K562 (cell line): ENCODE results near the gene MMP21. TPM values are rescaled to one million over a fixed set of nuclear protein-coding genes. Genes with fewer than 3 reads are reported as not detected.

Experiments used
- ATAC-seq: fragments of 200-7000 bp; cut with Tn5 transposase; 3 replicates; pipeline ENCODE4 v1.9.1; 2020; ENCODE audit warnings: moderate library complexity
- BruUV-seq: library from RNA; stranded (reverse); fragments of 400-500 nt; replicated peaks from 2 replicates; lab custom pipeline; 2021; lab: Mats Ljungman, UMichigan
- CTCF ChIA-PET: fragments of 300-600 bp; formaldehyde crosslinking; extraction: SDS; loops from one replicate; lab custom pipeline; 2021; ENCODE audit warnings: low intra/inter-chr PET ratio; lab: Yijun Ruan, JAX
- POLR2A ChIA-PET: fragments of 300-600, 350-650 bp; sonication (Branson Sonifier 250); formaldehyde crosslinking; extraction: SDS; loops from one replicate; lab custom pipeline; 2021; ENCODE audit warnings: antibody characterized with exemption, inconsistent platforms; lab: Yijun Ruan, JAX
- DNase-seq, 4 experiments: peaks; one replicate each; pipeline versions ENCODE4 v3.0.0 to v3.0.0-alpha.2; 2011 to 2018; ENCODE audit warnings: low spot score in 3 of 4, mixed read lengths in 3 of 4; ENCODE audit errors: extremely low read depth in 1 of 4
- FAIRE-seq: peaks from 2 replicates; lab custom pipeline; 2011; peaks lifted over from hg19 to GRCh38; lab: Jason Lieb, UNC
- H2AFZ ChIP-seq: 2 replicates; pipeline ENCODE4 v1.6.0; 2011; ENCODE audit warnings: low read depth, low read length, control low read depth, inconsistent platforms
- H3K27ac ChIP-seq: fragments of 200-600 bp; 3 replicates; pipeline ENCODE4 v1.8.0; 2011; ENCODE audit warnings: low read depth, mild to moderate bottlenecking, control low read depth, inconsistent platforms, low read length, moderate library complexity, mixed read lengths; ENCODE audit errors: extremely low read depth
- H3K27me3 ChIP-seq, 2 experiments: fragments of 300-600 bp in 1 of 2; 2 replicates in 1 of 2; 3 replicates in 1 of 2; pipeline versions ENCODE4 v1.6.0 to v1.8.0; 2011; ENCODE audit warnings: inconsistent platforms in 2 of 2, low read length in 2 of 2, mild to moderate bottlenecking in 1 of 2, mixed read lengths in 1 of 2, moderate library complexity in 1 of 2; ENCODE audit not compliant: control insufficient read depth in 2 of 2, insufficient read depth in 2 of 2
- H3K36me3 ChIP-seq: fragments of 300-600 bp; 3 replicates; pipeline ENCODE4 v1.8.0; 2011; ENCODE audit warnings: mild to moderate bottlenecking, low read length, inconsistent platforms; ENCODE audit not compliant: control insufficient read depth, insufficient read depth
- H3K4me1 ChIP-seq, 2 experiments: fragments of 200-600 bp in 1 of 2; replicated peaks in 1 of 2; 2 replicates in 1 of 2; 3 replicates in 1 of 2; pipeline versions ENCODE4 v1.5.1 to v1.8.0; 2011; ENCODE audit warnings: inconsistent platforms in 2 of 2, low read length in 2 of 2, mild to moderate bottlenecking in 1 of 2, mixed read lengths in 1 of 2, moderate library complexity in 1 of 2; ENCODE audit not compliant: control insufficient read depth in 2 of 2, insufficient read depth in 2 of 2
- H3K4me2 ChIP-seq: 2 replicates; pipeline ENCODE4 v1.6.1; 2011; ENCODE audit warnings: low read length, control low read depth, inconsistent platforms, mixed read lengths; ENCODE audit not compliant: insufficient read depth
- H3K4me3 ChIP-seq: fragments of 200-600 bp; sonication (generic), shearing (Covaris generic); 2 replicates; pipeline ENCODE4 v1.5.1; 2016; ENCODE audit warnings: control low read depth, inconsistent platforms
- H3K79me2 ChIP-seq: fragments of 200-600 bp; 3 replicates; pipeline ENCODE4 v1.8.0; 2011; ENCODE audit warnings: low read length, inconsistent platforms; ENCODE audit not compliant: control insufficient read depth, insufficient read depth
- H3K9ac ChIP-seq, 2 experiments: 2 replicates each; pipeline versions ENCODE4 v1.6.0 to v1.6.1; 2011; ENCODE audit warnings: low read depth in 2 of 2, low read length in 2 of 2, control low read depth in 1 of 2, inconsistent platforms in 1 of 2, mild to moderate bottlenecking in 1 of 2, mixed read lengths in 1 of 2; ENCODE audit not compliant: insufficient read depth in 1 of 2
- H3K9me1 ChIP-seq: one replicate; pipeline ENCODE4 v1.6.0; 2011; ENCODE audit warnings: inconsistent platforms, mild to moderate bottlenecking, low read length, moderate library complexity; ENCODE audit not compliant: control insufficient read depth, insufficient read depth
- H3K9me3 ChIP-seq: replicated peaks from 2 replicates; pipeline ENCODE4 v1.5.1; 2011; ENCODE audit warnings: low read depth, low read length, inconsistent platforms; ENCODE audit not compliant: control insufficient read depth, insufficient read depth
- H4K20me1 ChIP-seq: replicated peaks from 2 replicates; pipeline ENCODE4 v1.6.1; 2011; ENCODE audit warnings: low read length, inconsistent platforms, mixed read lengths; ENCODE audit not compliant: control insufficient read depth, insufficient read depth
- CBFA2T3 ChIP-seq: fragments of 450-650 bp; IDR thresholded peaks from 2 replicates; pipeline ENCODE4 v1.6.1; 2017
- ETV1 ChIP-seq: fragments of 450-650 bp; conservative IDR thresholded peaks from 2 replicates; pipeline ENCODE4 v1.6.1; 2016; ENCODE audit warnings: missing genetic modification characterization, control low read depth, low read depth, missing compliant biosample characterization
- GTF3C2 ChIP-seq: IDR thresholded peaks from 3 replicates; pipeline ENCODE4 v1.6.1; 2011; ENCODE audit warnings: borderline replicate concordance, mild to moderate bottlenecking, moderate library complexity; ENCODE audit not compliant: insufficient read length; ENCODE audit errors: extremely low read depth
- HINFP ChIP-seq: fragments of 450-650 bp; conservative IDR thresholded peaks from 2 replicates; pipeline ENCODE4 v1.6.1; 2016; ENCODE audit warnings: missing genetic modification characterization, low read depth, mild to moderate bottlenecking, control low read depth, missing compliant biosample characterization
- LARP7 ChIP-seq: fragments of 450-650 bp; IDR thresholded peaks from 2 replicates; pipeline ENCODE4 v1.6.1; 2016
- NCOR1 ChIP-seq: fragments of 450-650 bp; IDR thresholded peaks from 2 replicates; pipeline ENCODE4 v1.6.1; 2016; ENCODE audit warnings: mild to moderate bottlenecking, moderate library complexity
- NFIC ChIP-seq: fragments of 450-650 bp; IDR thresholded peaks from 2 replicates; pipeline ENCODE4 v1.6.1; 2017; ENCODE audit warnings: mild to moderate bottlenecking, inconsistent platforms
- NFYB ChIP-seq: IDR thresholded peaks from 2 replicates; pipeline ENCODE4 v1.6.1; 2011; ENCODE audit warnings: mild to moderate bottlenecking, moderate library complexity; ENCODE audit not compliant: insufficient read length; ENCODE audit errors: extremely low read depth
- TCF3 ChIP-seq: sonication (generic); formaldehyde crosslinking; IDR thresholded peaks from 2 replicates; pipeline ENCODE4 v1.4.0; 2020; ENCODE audit warnings: mild to moderate bottlenecking, missing genetic modification reagents
- TRIM24 ChIP-seq, 2 experiments: fragments of 450-650 bp; IDR thresholded peaks; 2 replicates each; pipeline ENCODE4 v1.6.1; 2016
- ZFX ChIP-seq: sonication (generic); formaldehyde crosslinking; IDR thresholded peaks from 2 replicates; pipeline ENCODE4 v1.8.0; 2022; ENCODE audit warnings: mild to moderate bottlenecking, missing genetic modification reagents, moderate library complexity
- ZNF316 ChIP-seq: fragments of 450-650 bp; IDR thresholded peaks from 2 replicates; pipeline ENCODE4 v1.6.1; 2016
- WGBS: fragments of 100-300 bp; shearing (Covaris generic); methylation state at CpG from one replicate; pipeline ENCODE4 v1.1.6; 2016; ENCODE audit warnings: low coverage, mixed read lengths; ENCODE audit not compliant: insufficient coverage; ENCODE audit errors: missing lambda C conversion rate; 5-methylcytosine and 5-hydroxymethylcytosine counted together
- in situ Hi-C: fragments of 300-500 bp; cut with MboI; formaldehyde crosslinking; loops from 4 replicates; pipeline ENCODE4 v1.15.0; 2018; ENCODE audit warnings: inconsistent platforms, mixed read lengths
- intact Hi-C: fragments of 100-400 bp; cut with micrococcal nuclease; formaldehyde crosslinking; loops from 2 replicates; pipeline ENCODE4 v1.14.2; 2022
- polyA plus RNA-seq, 8 experiments: library from polyadenylated mRNA; depleted of rRNA in 4 of 8; stranded (reverse) in 5 of 8; unstranded in 3 of 8; fragments of >200 nt; fragmentation: Nextera tagmentation in 2 of 8; fragmentation: Illumina TruSeq in 1 of 8; extraction: Ambion mirVana in 2 of 8; extraction: Trizol in 1 of 8; gene quantifications; 2 replicates each; pipeline versions ENCODE4 v1.2.1 to v1.2.3, GENCODE V29; 2011 to 2014; ENCODE audit warnings: inconsistent platforms in 1 of 8, missing spikeins in 1 of 8
- total RNA-seq, 7 experiments: library from RNA; depleted of rRNA in 6 of 7; stranded (reverse); fragments of >200 nt in 6 of 7; fragmentation: Illumina TruSeq in 2 of 7; extraction: Trizol in 2 of 7; gene quantifications; 2 replicates each; pipeline versions ENCODE4 v1.2.1 to v1.2.3, GENCODE V29; 2011 to 2021; ENCODE audit warnings: low replicate concordance in 1 of 7
- TF ChIP-seq, protein P1 (sequence below): IDR thresholded peaks from 2 replicates; pipeline ENCODE4 v1.6.1; 2012; ENCODE audit warnings: low read depth, low read length, improper control_type of control experiment, borderline replicate concordance

The MMP21 gene
- total and polyA plus RNA-seq, 9 of the 15 experiments (the other 6 are each of a cell fraction or from before 2014, with no cell fraction given) = not detected

- TF ChIP-seq ETV1 (tag) = no peak
- no peak for TF ChIP-seq ZFX (CRISPR knock-in tag)
- TF ChIP-seq NFYB = no peak
- TF ChIP-seq HINFP = no peak
- TF ChIP-seq, protein P1, sequence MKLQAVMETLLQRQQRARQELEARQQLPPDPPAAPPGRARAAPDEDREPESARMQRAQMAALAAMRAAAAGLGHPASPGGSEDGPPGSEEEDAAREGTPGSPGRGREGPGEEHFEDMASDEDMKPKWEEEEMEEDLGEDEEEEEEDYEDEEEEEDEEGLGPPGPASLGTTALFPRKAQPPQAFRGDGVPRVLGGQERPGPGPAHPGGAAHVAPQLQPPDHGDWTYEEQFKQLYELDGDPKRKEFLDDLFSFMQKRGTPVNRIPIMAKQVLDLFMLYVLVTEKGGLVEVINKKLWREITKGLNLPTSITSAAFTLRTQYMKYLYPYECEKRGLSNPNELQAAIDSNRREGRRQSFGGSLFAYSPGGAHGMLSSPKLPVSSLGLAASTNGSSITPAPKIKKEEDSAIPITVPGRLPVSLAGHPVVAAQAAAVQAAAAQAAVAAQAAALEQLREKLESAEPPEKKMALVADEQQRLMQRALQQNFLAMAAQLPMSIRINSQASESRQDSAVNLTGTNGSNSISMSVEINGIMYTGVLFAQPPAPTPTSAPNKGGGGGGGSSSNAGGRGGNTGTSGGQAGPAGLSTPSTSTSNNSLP = no peak
Measured at GRCh38 chr10:125801574-125801973, 26.0 kb upstream of the MMP21 start (continued).

DNA sequence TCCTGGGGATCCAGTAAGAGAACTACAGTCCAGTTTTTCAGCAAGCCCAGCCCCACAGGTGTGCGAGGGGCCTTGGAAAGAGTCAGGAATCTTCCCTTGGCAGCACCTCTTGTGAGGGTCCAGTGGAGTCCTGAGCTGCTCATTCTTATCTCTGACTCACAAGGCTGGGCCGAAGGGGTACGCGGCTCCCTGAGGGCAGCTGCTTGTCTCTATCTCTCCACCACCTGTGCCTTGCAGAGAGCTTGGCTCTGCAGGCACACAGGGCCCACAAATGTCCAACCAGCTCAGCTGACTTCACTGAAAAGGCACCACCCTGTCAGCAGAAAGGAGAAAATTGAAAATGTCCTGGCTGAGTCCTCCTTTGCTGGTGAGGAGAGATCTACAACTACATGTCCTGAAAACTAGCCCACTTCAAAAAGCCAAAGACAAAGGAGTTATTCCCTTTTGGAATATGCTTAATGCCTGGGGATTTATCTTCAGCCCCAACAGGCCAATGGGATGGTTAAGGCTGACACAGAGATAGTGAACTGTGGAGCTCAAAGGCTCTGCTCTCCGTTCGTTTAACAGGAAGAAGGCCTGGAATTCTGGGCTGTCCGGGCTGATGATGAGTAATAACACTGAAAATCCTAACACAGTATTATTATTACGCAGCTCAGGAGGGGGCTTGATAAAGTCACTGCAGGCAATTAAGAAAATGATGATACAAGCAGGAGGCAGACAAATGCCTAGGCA lies 24.0 kb upstream of the MMP21 start:
- WGBS = 48% methylated on average over 8 of the region's 8 CpGs
- in situ Hi-C loops (no loop called here), intact Hi-C loops (no loop called here)
- H3K27ac ChIP-seq = no peak overlapping the region; the same call in 2 of the 3 replicates
- H3K9ac ChIP-seq = no peak overlapping the region
- peaks cover 0 to 4% of the 10 kb centered on the region in 2 experiments; a peak in 2 of 5 replicates for H3K4me1 ChIP-seq
- POLR2A ChIA-PET = interaction anchor here (2.5 kb wide), 1 partner anchor 11 kb away, joined by 9 read pairs; no protein-coding TSS in a partner anchor
- H3K27me3 ChIP-seq = no peaks in the 10 kb centered on the region
- H4K20me1 ChIP-seq = no peaks in the 10 kb centered on the region; the same call in 1 of the 2 replicates
- no peak overlapping the region for H2AFZ ChIP-seq
- no TSS peak for BruUV-seq
- no peak overlapping the region for H3K4me2 ChIP-seq
- H3K79me2 ChIP-seq = no peaks in the 10 kb centered on the region
- peak; percentile 15 to 54 (median 27) for DNase-seq
- no peak overlapping the region for H3K4me3 ChIP-seq
- CTCF ChIA-PET = no interaction called here
- no peaks in the 10 kb centered on the region for H3K9me3 ChIP-seq
- peak; percentile 69 for ATAC-seq
- FAIRE-seq = peak; percentile 66
- no peaks in the 10 kb centered on the region for H3K9me1 ChIP-seq
- peaks cover 21% of the 10 kb centered on the region; the same call in 2 of the 3 replicates for H3K36me3 ChIP-seq
- TF ChIP-seq NCOR1 (peak; percentile 42; the same call in 1 of the 2 replicates), TCF3 (CRISPR knock-in tag) (peak; percentile 45; the same call in 1 of the 2 replicates), CBFA2T3 (peak; percentile 79), GTF3C2 (no peak), LARP7 (no peak), TRIM24 (IDR thresholded peaks at IDR 0.05) (peak in 1 of 2 experiments; percentile 20; a peak in 1 of 4 replicates), NFIC (peak; percentile 10; the same call in 1 of the 2 replicates), ZNF316 (peak; percentile 22; the same call in 1 of the 2 replicates)
